HG02938 (cell line): ENCODE data around the gene CHST14.

Source experiments
- ATAC-seq: cut with Tn5 transposase; IDR thresholded peaks from one replicate; pipeline ENCODE4 v1.9.1; 2021; ENCODE audit warnings: mild to moderate bottlenecking, moderate library complexity; ENCODE audit not compliant: unreplicated experiment

Gene CHST14

GRCh38 chr15:40461958-40462357, 8.8 kb upstream of the CHST14 start:
- ATAC-seq = no peak

- ATAC-seq = no peak
Observed at GRCh38 chr15:40463279-40463678, 7.5 kb upstream of the CHST14 start.

- no peak for ATAC-seq
Observed at GRCh38 chr15:40463886-40464545, 6.8 kb upstream of the CHST14 start.

- no peak for ATAC-seq
Observed at GRCh38 chr15:40464595-40465185, 6.1 kb upstream of the CHST14 start.

GRCh38 chr15:40465939-40466338, 4.8 kb upstream of the CHST14 start:
- ATAC-seq = no peak

GRCh38 chr15:40466426-40467260, 4.1 kb upstream of the CHST14 start:
- no peak for ATAC-seq

GRCh38 chr15:40467261-40467615, 3.5 kb upstream of the CHST14 start:
- ATAC-seq = no peak

GRCh38 chr15:40468898-40469331, 1.9 kb upstream of the CHST14 start:
- ATAC-seq = no peak

- ATAC-seq = no peak
Observed at GRCh38 chr15:40469776-40470390, 901 bp upstream of the CHST14 start.

- no peak for ATAC-seq
Observed at GRCh38 chr15:40471105-40471807, 472 bp downstream of the CHST14 start.

GRCh38 chr15:40471808-40472150, 995 bp downstream of the CHST14 start:
- ATAC-seq = no peak

- ATAC-seq = no peak
Observed at GRCh38 chr15:40472171-40472727, 1.5 kb downstream of the CHST14 start.

- ATAC-seq = no peak
Observed at GRCh38 chr15:40474581-40474980, 3.8 kb downstream of the CHST14 start.

GRCh38 chr15:40477642-40478327, 7.0 kb downstream of the CHST14 start:
- ATAC-seq = no peak

- no peak for ATAC-seq
Observed at GRCh38 chr15:40479024-40479423, 8.2 kb downstream of the CHST14 start.

GRCh38 chr15:40481341-40482074, 10.7 kb downstream of the CHST14 start:
- ATAC-seq = no peak

- ATAC-seq = no peak
Observed at GRCh38 chr15:40483919-40484318, 13.1 kb downstream of the CHST14 start.

GRCh38 chr15:40486066-40486770, 15.4 kb downstream of the CHST14 start:
- no peak for ATAC-seq
